A549 (cell line): ENCODE measurements around the gene C2CD2.

Experiments used
- CBX8 ChIP-seq: fragments of 200-600 bp; sonication (generic); IDR thresholded peaks from 2 replicates; pipeline ENCODE4 v1.6.1; 2016
- CEBPB ChIP-seq, 2 experiments: fragments of >200 bp in 1 of 2; sonication (Bioruptor Twin) in 1 of 2; formaldehyde crosslinking in 1 of 2; IDR thresholded peaks; 2 replicates each; pipeline ENCODE4 v1.6.1; 2012 to 2016
- CTCF ChIP-seq: fragments of >200 bp; sonication (Bioruptor Twin); formaldehyde crosslinking; IDR thresholded peaks from 3 replicates; pipeline ENCODE4 v1.5.1; 2016
- EP300 ChIP-seq, 2 experiments: fragments of >200 bp; sonication (Bioruptor Twin); formaldehyde crosslinking; IDR thresholded peaks; 2 replicates in 1 of 2; 3 replicates in 1 of 2; pipeline ENCODE4 v1.6.1; 2016 to 2017
- FOXS1 ChIP-seq: fragments of 250-450 bp; sonication (Bioruptor Pico); IDR thresholded peaks from 2 replicates; pipeline ENCODE4 v1.5.0; 2020; ENCODE audit warnings: mild to moderate bottlenecking, moderate library complexity
- HDAC2 ChIP-seq: fragments of 200-600 bp; sonication (generic); IDR thresholded peaks from 2 replicates; pipeline ENCODE4 v1.6.1; 2016
- MAZ ChIP-seq: fragments of 150-350 bp; IDR thresholded peaks from 2 replicates; pipeline ENCODE4 v1.6.1; 2014; ENCODE audit warnings: antibody characterized with exemption, low read depth, low read length, borderline replicate concordance
- PBX3 ChIP-seq: IDR thresholded peaks from 2 replicates; pipeline ENCODE4 v1.6.1; 2012
- POLR2A ChIP-seq: IDR thresholded peaks from 2 replicates; pipeline ENCODE4 v1.6.1; 2012; ENCODE audit warnings: mild to moderate bottlenecking, low read length
- RAD21 ChIP-seq, 2 experiments: fragments of >200 bp in 1 of 2; sonication (Bioruptor Twin) in 1 of 2; formaldehyde crosslinking in 1 of 2; IDR thresholded peaks in 1 of 2; conservative IDR thresholded peaks in 1 of 2; 2 replicates in 1 of 2; 3 replicates in 1 of 2; pipeline ENCODE4 v1.6.1; 2012 to 2018; ENCODE audit warnings: inconsistent platforms in 1 of 2
- RARB ChIP-seq: fragments of 250-450 bp; sonication (Bioruptor Pico); IDR thresholded peaks from 2 replicates; pipeline ENCODE4 v1.8.0; 2021; ENCODE audit warnings: mild to moderate bottlenecking, moderate library complexity
- SMC3 ChIP-seq: fragments of >200 bp; sonication (Bioruptor Twin); formaldehyde crosslinking; IDR thresholded peaks from 3 replicates; pipeline ENCODE4 v1.6.1; 2018; ENCODE audit warnings: inconsistent platforms
- ZFP36 ChIP-seq: fragments of 450-650 bp; IDR thresholded peaks from 2 replicates; pipeline ENCODE4 v1.6.1; 2014; ENCODE audit warnings: borderline replicate concordance; ENCODE audit not compliant: partially characterized antibody
- TF ChIP-seq, protein P1 (sequence below): fragments of >200 bp; sonication (Bioruptor Twin); formaldehyde crosslinking; IDR thresholded peaks from 2 replicates; pipeline ENCODE4 v1.6.1; 2016

DNA sequence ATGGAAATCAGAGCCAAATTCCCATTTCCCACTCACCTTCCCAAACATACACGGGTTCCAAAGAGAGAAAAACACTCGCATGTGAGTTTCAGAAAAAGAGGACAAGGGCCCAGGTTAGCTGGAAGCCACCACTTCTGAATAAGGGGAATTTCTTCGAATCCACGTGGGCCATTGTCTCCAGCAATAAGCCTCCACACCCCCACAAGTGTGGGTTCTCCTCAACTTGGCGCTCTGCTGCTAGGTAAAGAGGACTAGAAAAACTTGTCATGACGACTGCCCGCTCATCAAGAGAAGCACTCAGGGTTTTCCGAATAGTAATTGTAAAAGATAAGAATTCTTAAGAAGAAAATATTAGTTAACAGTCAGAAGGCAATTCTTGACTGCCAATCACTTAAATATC is 105.3 kb downstream of the C2CD2 start:
- TF ChIP-seq RARB (CRISPR knock-in tag) (no peak), CTCF (no peak), CEBPB (IDR thresholded peaks at IDR 0.05) (no peak), SMC3 (no peak), CBX8 (no peak), POLR2A (no peak), EP300 (IDR thresholded peaks at IDR 0.05) (no peak), RAD21 (conservative IDR thresholded peaks at IDR 0.05 in 1 of 2, IDR thresholded peaks at IDR 0.05 in 1 of 2) (no peak), MAZ (no peak), ZFP36 (no peak), PBX3 (no peak), FOXS1 (no peak), HDAC2 (no peak)
- TF ChIP-seq, protein P1, sequence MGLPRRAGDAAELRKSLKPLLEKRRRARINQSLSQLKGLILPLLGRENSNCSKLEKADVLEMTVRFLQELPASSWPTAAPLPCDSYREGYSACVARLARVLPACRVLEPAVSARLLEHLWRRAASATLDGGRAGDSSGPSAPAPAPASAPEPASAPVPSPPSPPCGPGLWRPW = no peak
